Thoracic aorta (tissue), 2 donors: ENCODE results near the gene OSBPL5. TPM values are rescaled to one million over a fixed set of nuclear protein-coding genes. Genes with fewer than 3 reads are reported as not detected.

ENCODE experiments used
- ATAC-seq: fragments of 150-250 bp; one replicate; pipeline ENCODE4 v1.8.0; 2017; ENCODE audit warnings: low read depth; ENCODE audit not compliant: insufficient number of reproducible peaks, low FRiP score
- DNase-seq: peaks from one replicate; pipeline ENCODE4 v3.0.0-alpha.2; 2020; ENCODE audit warnings: low spot score
- H3K27ac ChIP-seq, 2 donors: fragments of 200-600 bp; sonication (generic); 1 replicate in 1 of 2; 2 replicates in 1 of 2; pipeline ENCODE4 v1.5.1; 2016; ENCODE audit warnings: mild to moderate bottlenecking in 2 of 2, moderate library complexity in 2 of 2
- H3K27me3 ChIP-seq: fragments of 200-600 bp; sonication (generic); replicated peaks from 2 replicates; pipeline ENCODE4 v1.6.0; 2016; ENCODE audit warnings: mild to moderate bottlenecking; ENCODE audit not compliant: insufficient read depth
- H3K36me3 ChIP-seq: fragments of 200-600 bp; sonication (generic); one replicate; pipeline ENCODE4 v1.5.1; 2016
- H3K4me1 ChIP-seq, 2 donors: fragments of 200-600 bp; sonication (generic); 1 replicate in 1 of 2; 2 replicates in 1 of 2; pipeline versions ENCODE4 v1.5.1 to v1.6.0; 2016; ENCODE audit warnings: low read depth in 2 of 2, mild to moderate bottlenecking in 1 of 2; ENCODE audit not compliant: control insufficient read depth in 1 of 2
- H3K4me3 ChIP-seq: fragments of 200-600 bp; sonication (generic); 2 replicates; pipeline ENCODE4 v1.5.1; 2016; ENCODE audit warnings: mild to moderate bottlenecking
- H3K9me3 ChIP-seq: fragments of 200-600 bp; sonication (generic); 2 replicates; pipeline ENCODE4 v1.5.1; 2016
- total RNA-seq, 2 donors: library from RNA; depleted of rRNA; stranded (reverse); fragments of >200 nt; gene quantifications; one replicate each; pipeline versions ENCODE4 v1.1.0 to v1.2.3, GENCODE V29; 2016
- TF ChIP-seq, protein P1 (sequence below): fragments of 200-600 bp; sonication (generic); IDR thresholded peaks from one replicate; pipeline ENCODE4 v1.5.1; 2019; ENCODE audit warnings: antibody characterized with exemption

OSBPL5 gene
- total RNA-seq, 2 donors from 2014 or later = 99.9 to 121 TPM

DNA sequence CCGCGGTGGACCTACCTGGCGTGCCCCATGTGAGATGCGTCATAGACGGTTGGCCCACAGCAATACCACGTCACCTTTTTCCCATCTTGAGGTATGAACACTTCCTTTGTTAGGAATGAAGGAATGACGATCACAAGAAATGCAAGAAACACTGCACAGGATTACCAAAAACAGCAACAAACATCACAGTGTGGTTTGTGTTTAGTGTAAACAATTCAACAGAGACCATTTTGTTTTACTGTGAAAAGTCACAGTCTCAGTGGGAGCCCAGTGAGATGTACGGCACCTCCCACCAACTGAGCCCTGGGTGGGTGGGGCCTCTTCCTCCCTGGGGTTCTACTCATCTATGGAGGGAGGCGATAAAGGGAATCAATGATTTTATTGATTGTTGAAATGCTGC is 124.2 kb downstream of the OSBPL5 start:
- Histone ChIP-seq H3K27ac (no peak overlapping the region), H3K9me3 (no peaks in the 10 kb centered on the region), H3K4me1 (peaks cover 18 to 31% of the 10 kb centered on the region in 2 donors), H3K4me3 (no peak overlapping the region), H3K36me3 (peaks cover 30% of the 10 kb centered on the region), H3K27me3 (no peaks in the 10 kb centered on the region)
- TF ChIP-seq, protein P1, sequence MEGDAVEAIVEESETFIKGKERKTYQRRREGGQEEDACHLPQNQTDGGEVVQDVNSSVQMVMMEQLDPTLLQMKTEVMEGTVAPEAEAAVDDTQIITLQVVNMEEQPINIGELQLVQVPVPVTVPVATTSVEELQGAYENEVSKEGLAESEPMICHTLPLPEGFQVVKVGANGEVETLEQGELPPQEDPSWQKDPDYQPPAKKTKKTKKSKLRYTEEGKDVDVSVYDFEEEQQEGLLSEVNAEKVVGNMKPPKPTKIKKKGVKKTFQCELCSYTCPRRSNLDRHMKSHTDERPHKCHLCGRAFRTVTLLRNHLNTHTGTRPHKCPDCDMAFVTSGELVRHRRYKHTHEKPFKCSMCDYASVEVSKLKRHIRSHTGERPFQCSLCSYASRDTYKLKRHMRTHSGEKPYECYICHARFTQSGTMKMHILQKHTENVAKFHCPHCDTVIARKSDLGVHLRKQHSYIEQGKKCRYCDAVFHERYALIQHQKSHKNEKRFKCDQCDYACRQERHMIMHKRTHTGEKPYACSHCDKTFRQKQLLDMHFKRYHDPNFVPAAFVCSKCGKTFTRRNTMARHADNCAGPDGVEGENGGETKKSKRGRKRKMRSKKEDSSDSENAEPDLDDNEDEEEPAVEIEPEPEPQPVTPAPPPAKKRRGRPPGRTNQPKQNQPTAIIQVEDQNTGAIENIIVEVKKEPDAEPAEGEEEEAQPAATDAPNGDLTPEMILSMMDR = no peak
- DNase-seq (no peak), ATAC-seq (no peak)

DNA sequence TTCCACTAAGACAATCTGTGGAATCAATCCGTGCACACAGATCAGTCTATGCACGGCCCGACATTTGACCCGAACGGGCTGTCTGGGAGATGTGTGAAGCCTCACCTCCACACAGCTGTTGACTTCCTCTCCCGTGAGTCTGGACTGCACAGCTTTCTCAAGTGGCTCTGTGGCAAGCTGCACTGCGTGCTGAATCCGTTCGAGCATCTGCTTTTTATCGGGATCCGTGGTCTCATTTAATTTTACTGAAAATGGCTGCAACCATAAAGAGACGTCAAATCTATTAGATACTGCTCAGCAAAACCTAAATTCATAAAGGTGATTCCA is 127.2 kb downstream of the OSBPL5 start:
- Histone ChIP-seq H3K27ac (no peak overlapping the region), H3K27me3 (no peaks in the 10 kb centered on the region), H3K4me3 (no peak overlapping the region), H3K4me1 (peaks cover 6 to 11% of the 10 kb centered on the region in 2 donors), H3K9me3 (no peaks in the 10 kb centered on the region), H3K36me3 (peaks cover 37% of the 10 kb centered on the region)
- TF ChIP-seq, protein P1 = no peak
- DNase-seq (no peak), ATAC-seq (no peak)

Other genes with a start within 250 kb of the OSBPL5 start
- gene PHLDA2, start 235.9 kb downstream of the OSBPL5 start, total RNA-seq = 10 to 100 TPM; 14.4 to 21.3 TPM
- gene NAP1L4, start 173.0 kb downstream of the OSBPL5 start, total RNA-seq = 10 to 100 TPM; 62.8 to 83.7 TPM
- 10 to 100 TPM; 38.4 to 56.5 TPM for gene CARS1, start 107.9 kb downstream of the OSBPL5 start, total RNA-seq
- gene MRGPRG, start 53.5 kb upstream of the OSBPL5 start, total RNA-seq = not detected
- not detected for gene MRGPRE, start 67.1 kb upstream of the OSBPL5 start, total RNA-seq
- gene ZNF195, start 213.8 kb upstream of the OSBPL5 start, total RNA-seq = 10 to 100 TPM; 20.8 to 33.4 TPM